ENCODE data around the gene EPHB6. TPM values are rescaled to one million over a fixed set of nuclear protein-coding genes. Genes with fewer than 3 reads are reported as not detected.

The EPHB6 gene
- polyA plus RNA-seq, 1 of the 3 experiments (the other 2 are of a cell fraction), result 1.8 TPM

DNA sequence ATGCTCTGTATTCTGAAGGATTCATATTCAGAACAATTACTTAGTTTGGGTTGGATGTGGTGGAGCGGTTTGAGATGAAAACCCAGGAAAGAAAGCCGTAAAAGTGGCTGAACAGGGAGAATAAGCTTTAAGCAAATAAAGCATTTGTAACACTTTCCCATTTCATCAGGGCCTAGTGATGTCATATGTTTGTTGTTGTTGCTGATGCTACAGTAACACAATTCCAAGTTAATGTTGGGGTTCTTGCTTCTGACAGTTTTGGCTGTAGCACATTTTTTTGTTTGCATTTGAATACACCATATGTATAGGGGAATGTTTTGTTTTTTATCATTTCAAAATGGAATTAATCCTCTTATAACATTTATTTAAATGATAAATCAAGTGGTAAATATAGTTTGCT is 40.4 kb upstream of the EPHB6 start:
- H3K4me1 ChIP-seq (ENCODE audit: control insufficient read depth in 1 of 2, insufficient read depth in 2 of 2, low read depth in 1 of 2, low read length in 1 of 2), result peaks cover 9 to 27% of the 10 kb centered on the region in 2 experiments; a peak in 3 of 4 replicates
- no peak overlapping the region; a peak in 1 of 4 replicates for H3K27ac ChIP-seq (ENCODE audit: low read depth in 2 of 2, low read length in 1 of 2)
- ChIA-PET CTCF (interaction anchor here (0.9 to 10.1 kb wide), 20 partner anchors 11 to 401 kb away, joined by 3 to 163 read pairs (median 6); partner anchors contain the start of gene EPHB6), POLR2A (no interaction called here)
- H3K79me2 ChIP-seq (ENCODE audit: insufficient read depth), result no peaks in the 10 kb centered on the region
- TF ChIP-seq YY1 (IDR thresholded peaks at IDR 0.05; ENCODE audit: low read depth), result no peak
- no peak for TF ChIP-seq GATA2 (CRISPR knock-in tag; IDR thresholded peaks at IDR 0.05)
- TF ChIP-seq EP300 (IDR thresholded peaks at IDR 0.05; ENCODE audit: borderline replicate concordance in 1 of 2, low read depth in 1 of 2, low read length in 1 of 2), result no peak
- TF ChIP-seq FOXM1 (IDR thresholded peaks at IDR 0.05; ENCODE audit: low read depth), result no peak
- no peak for TF ChIP-seq FOSL2 (IDR thresholded peaks at IDR 0.05; ENCODE audit: borderline replicate concordance, low read depth)
- no peak for TF ChIP-seq MEF2A (IDR thresholded peaks at IDR 0.05; ENCODE audit: borderline replicate concordance, low read depth)
- TF ChIP-seq, protein P1, sequence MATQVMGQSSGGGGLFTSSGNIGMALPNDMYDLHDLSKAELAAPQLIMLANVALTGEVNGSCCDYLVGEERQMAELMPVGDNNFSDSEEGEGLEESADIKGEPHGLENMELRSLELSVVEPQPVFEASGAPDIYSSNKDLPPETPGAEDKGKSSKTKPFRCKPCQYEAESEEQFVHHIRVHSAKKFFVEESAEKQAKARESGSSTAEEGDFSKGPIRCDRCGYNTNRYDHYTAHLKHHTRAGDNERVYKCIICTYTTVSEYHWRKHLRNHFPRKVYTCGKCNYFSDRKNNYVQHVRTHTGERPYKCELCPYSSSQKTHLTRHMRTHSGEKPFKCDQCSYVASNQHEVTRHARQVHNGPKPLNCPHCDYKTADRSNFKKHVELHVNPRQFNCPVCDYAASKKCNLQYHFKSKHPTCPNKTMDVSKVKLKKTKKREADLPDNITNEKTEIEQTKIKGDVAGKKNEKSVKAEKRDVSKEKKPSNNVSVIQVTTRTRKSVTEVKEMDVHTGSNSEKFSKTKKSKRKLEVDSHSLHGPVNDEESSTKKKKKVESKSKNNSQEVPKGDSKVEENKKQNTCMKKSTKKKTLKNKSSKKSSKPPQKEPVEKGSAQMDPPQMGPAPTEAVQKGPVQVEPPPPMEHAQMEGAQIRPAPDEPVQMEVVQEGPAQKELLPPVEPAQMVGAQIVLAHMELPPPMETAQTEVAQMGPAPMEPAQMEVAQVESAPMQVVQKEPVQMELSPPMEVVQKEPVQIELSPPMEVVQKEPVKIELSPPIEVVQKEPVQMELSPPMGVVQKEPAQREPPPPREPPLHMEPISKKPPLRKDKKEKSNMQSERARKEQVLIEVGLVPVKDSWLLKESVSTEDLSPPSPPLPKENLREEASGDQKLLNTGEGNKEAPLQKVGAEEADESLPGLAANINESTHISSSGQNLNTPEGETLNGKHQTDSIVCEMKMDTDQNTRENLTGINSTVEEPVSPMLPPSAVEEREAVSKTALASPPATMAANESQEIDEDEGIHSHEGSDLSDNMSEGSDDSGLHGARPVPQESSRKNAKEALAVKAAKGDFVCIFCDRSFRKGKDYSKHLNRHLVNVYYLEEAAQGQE (IDR thresholded peaks at IDR 0.05; ENCODE audit: low read depth, low read length), result no peak
- no peak for TF ChIP-seq FOXJ3 (CRISPR knock-in tag; IDR thresholded peaks at IDR 0.05)
- no peak for TF ChIP-seq CHD2 (IDR thresholded peaks at IDR 0.05; ENCODE audit: low read length, partially characterized antibody)
- no peak for TF ChIP-seq NFIC (IDR thresholded peaks at IDR 0.05; ENCODE audit: borderline replicate concordance)
- TF ChIP-seq RFX5 (IDR thresholded peaks at IDR 0.05; ENCODE audit: low read length), result no peak
- no peak overlapping the region for H2AFZ ChIP-seq (ENCODE audit: low read depth)
- H3K36me3 ChIP-seq (replicated peaks in 1 of 2; ENCODE audit: control insufficient read depth in 1 of 2, insufficient read depth in 2 of 2, low read length in 1 of 2), result no peaks in the 10 kb centered on the region
- H3K27me3 ChIP-seq (ENCODE audit: insufficient read depth), result peaks cover 10% of the 10 kb centered on the region; the same call in 1 of the 2 replicates
- H3K9ac ChIP-seq, result no peak overlapping the region
- no peaks in the 10 kb centered on the region for H3K9me3 ChIP-seq
- H3K4me3 ChIP-seq (ENCODE audit: low read depth in 2 of 2, low read length in 1 of 2), result no peak overlapping the region
- no peaks in the 10 kb centered on the region for H3F3A ChIP-seq (replicated peaks; ENCODE audit: insufficient read depth)
- WGBS (ENCODE audit: low lambda C conversion rate), result 56% methylated on average over 2 of the region's 2 CpGs
- no peak for DNase-seq
- no peaks in the 10 kb centered on the region for H4K20me1 ChIP-seq (ENCODE audit: insufficient read depth)
- H3K4me2 ChIP-seq, result no peak overlapping the region
- no peaks in the 10 kb centered on the region; the same call in 1 of the 2 replicates for H3K9me2 ChIP-seq

DNA sequence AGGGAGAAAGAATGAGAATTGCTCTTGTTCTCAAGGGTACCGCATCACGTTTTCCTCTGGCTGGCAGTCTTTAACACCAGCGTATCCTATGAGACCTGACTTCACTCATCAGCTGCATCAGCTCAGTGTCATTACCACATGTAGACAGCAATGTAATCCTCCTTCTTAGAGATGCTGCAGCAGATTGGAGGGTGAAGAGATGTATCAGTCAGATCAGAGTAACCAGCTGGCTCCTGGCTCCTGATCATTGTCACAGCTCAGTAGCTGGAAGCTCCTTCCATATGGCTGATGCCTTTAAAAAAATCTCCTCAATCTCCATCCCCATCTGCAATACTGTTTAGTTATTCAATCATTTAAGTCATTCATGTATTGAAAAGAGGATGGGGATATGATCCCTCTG is 39.7 kb upstream of the EPHB6 start:
- H3K4me3 ChIP-seq (ENCODE audit: low read depth in 2 of 2, low read length in 1 of 2), result no peak overlapping the region
- no peaks in the 10 kb centered on the region; the same call in 1 of the 2 replicates for H3K9me2 ChIP-seq
- no peak overlapping the region for H2AFZ ChIP-seq (ENCODE audit: low read depth)
- CTCF ChIA-PET, result interaction anchor here (0.6 to 10.1 kb wide), 19 partner anchors 11 to 356 kb away, joined by 3 to 163 read pairs (median 7); partner anchors contain the start of gene EPHB6
- no peak overlapping the region for H3K4me2 ChIP-seq
- H3K9me3 ChIP-seq, result no peaks in the 10 kb centered on the region
- TF ChIP-seq POLR2AphosphoS5 (IDR thresholded peaks at IDR 0.05; ENCODE audit: low read depth, low read length) (no peak), MXI1 (IDR thresholded peaks at IDR 0.05; ENCODE audit: low read depth, low read length) (peak; percentile 37; the same call in 1 of the 2 replicates), MEF2A (IDR thresholded peaks at IDR 0.05; ENCODE audit: borderline replicate concordance, low read depth) (no peak), YY1 (IDR thresholded peaks at IDR 0.05; ENCODE audit: low read depth) (no peak), TAF1 (IDR thresholded peaks at IDR 0.05; ENCODE audit: borderline replicate concordance, low read depth, low read length) (no peak), GATA2 (CRISPR knock-in tag; IDR thresholded peaks at IDR 0.05) (peak; percentile 81), EP300 (IDR thresholded peaks at IDR 0.05; ENCODE audit: borderline replicate concordance in 1 of 2, low read depth in 1 of 2, low read length in 1 of 2) (peak in 1 of 2 experiments; percentile 53; a peak in 1 of 4 replicates), FOXM1 (IDR thresholded peaks at IDR 0.05; ENCODE audit: low read depth) (no peak), FOXJ3 (CRISPR knock-in tag; IDR thresholded peaks at IDR 0.05) (no peak)
- TF ChIP-seq, protein P2, sequence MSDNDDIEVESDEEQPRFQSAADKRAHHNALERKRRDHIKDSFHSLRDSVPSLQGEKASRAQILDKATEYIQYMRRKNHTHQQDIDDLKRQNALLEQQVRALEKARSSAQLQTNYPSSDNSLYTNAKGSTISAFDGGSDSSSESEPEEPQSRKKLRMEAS (IDR thresholded peaks at IDR 0.05; ENCODE audit: low read depth), result no peak
- H3K9ac ChIP-seq, result no peak overlapping the region
- H3K27ac ChIP-seq (ENCODE audit: low read depth in 2 of 2, low read length in 1 of 2), result no peak overlapping the region
- no peaks in the 10 kb centered on the region for H4K20me1 ChIP-seq (ENCODE audit: insufficient read depth)
- peaks cover 10% of the 10 kb centered on the region; the same call in 1 of the 2 replicates for H3K27me3 ChIP-seq (ENCODE audit: insufficient read depth)
- peaks cover 6 to 27% of the 10 kb centered on the region in 2 experiments; a peak in 3 of 4 replicates for H3K4me1 ChIP-seq (ENCODE audit: control insufficient read depth in 1 of 2, insufficient read depth in 2 of 2, low read depth in 1 of 2, low read length in 1 of 2)
- H3F3A ChIP-seq (replicated peaks; ENCODE audit: insufficient read depth), result no peaks in the 10 kb centered on the region
- POLR2A ChIA-PET, result no interaction called here
- DNase-seq, result no peak
- WGBS (ENCODE audit: low lambda C conversion rate), result 41% methylated on average over 3 of the region's 3 CpGs
- H3K36me3 ChIP-seq (replicated peaks in 1 of 2; ENCODE audit: control insufficient read depth in 1 of 2, insufficient read depth in 2 of 2, low read length in 1 of 2), result no peaks in the 10 kb centered on the region
- no peaks in the 10 kb centered on the region for H3K79me2 ChIP-seq (ENCODE audit: insufficient read depth)
